ENCODE measurements around the gene ENPP4.
A peak's percentile ranks its signal among the peaks of the same experiment; 100 is the strongest.

Gene ENPP4

GRCh38 chr6:46170357-46171289, 40.8 kb downstream of the ENPP4 start, which contains the start of gene ENPP5 (continued):
- no peak for TF ChIP-seq ZNF280C (tag by site-specific recombination; IDR thresholded peaks at IDR 0.05)
- no peak for TF ChIP-seq ZNF548 (tag by site-specific recombination; IDR thresholded peaks at IDR 0.05)
- peak; percentile 96 for TF ChIP-seq SP3 (tag by site-specific recombination; IDR thresholded peaks at IDR 0.05)
- TF ChIP-seq, protein P1, sequence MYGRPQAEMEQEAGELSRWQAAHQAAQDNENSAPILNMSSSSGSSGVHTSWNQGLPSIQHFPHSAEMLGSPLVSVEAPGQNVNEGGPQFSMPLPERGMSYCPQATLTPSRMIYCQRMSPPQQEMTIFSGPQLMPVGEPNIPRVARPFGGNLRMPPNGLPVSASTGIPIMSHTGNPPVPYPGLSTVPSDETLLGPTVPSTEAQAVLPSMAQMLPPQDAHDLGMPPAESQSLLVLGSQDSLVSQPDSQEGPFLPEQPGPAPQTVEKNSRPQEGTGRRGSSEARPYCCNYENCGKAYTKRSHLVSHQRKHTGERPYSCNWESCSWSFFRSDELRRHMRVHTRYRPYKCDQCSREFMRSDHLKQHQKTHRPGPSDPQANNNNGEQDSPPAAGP (tag by site-specific recombination; IDR thresholded peaks at IDR 0.05) = peak; percentile 28; the same call in 1 of the 2 replicates
- TF ChIP-seq ZNF629 (tag by site-specific recombination; IDR thresholded peaks at IDR 0.05) = no peak
- TF ChIP-seq ZNF274 (IDR thresholded peaks at IDR 0.05; ENCODE audit: low read length) = no peak
- no peak for TF ChIP-seq ZNF274 (tag by site-specific recombination; IDR thresholded peaks at IDR 0.05; ENCODE audit: borderline replicate concordance)
- no peak for TF ChIP-seq ZNF596 (tag by site-specific recombination; IDR thresholded peaks at IDR 0.05)
- TF ChIP-seq ZNF530 (tag by site-specific recombination; IDR thresholded peaks at IDR 0.05; ENCODE audit: low read depth) = no peak
- peak; percentile 91 for TF ChIP-seq ZFHX2 (tag by site-specific recombination; conservative IDR thresholded peaks at IDR 0.05)
- no peak for TF ChIP-seq RBAK (tag by site-specific recombination; IDR thresholded peaks at IDR 0.05)
- TF ChIP-seq ZNF174 (tag by site-specific recombination; IDR thresholded peaks at IDR 0.05) = no peak
- no peak for TF ChIP-seq ZNF132 (tag by site-specific recombination; IDR thresholded peaks at IDR 0.05; ENCODE audit: borderline replicate concordance)
- TF ChIP-seq OSR2 (tag by site-specific recombination; IDR thresholded peaks at IDR 0.05) = no peak
- TF ChIP-seq, protein P2, sequence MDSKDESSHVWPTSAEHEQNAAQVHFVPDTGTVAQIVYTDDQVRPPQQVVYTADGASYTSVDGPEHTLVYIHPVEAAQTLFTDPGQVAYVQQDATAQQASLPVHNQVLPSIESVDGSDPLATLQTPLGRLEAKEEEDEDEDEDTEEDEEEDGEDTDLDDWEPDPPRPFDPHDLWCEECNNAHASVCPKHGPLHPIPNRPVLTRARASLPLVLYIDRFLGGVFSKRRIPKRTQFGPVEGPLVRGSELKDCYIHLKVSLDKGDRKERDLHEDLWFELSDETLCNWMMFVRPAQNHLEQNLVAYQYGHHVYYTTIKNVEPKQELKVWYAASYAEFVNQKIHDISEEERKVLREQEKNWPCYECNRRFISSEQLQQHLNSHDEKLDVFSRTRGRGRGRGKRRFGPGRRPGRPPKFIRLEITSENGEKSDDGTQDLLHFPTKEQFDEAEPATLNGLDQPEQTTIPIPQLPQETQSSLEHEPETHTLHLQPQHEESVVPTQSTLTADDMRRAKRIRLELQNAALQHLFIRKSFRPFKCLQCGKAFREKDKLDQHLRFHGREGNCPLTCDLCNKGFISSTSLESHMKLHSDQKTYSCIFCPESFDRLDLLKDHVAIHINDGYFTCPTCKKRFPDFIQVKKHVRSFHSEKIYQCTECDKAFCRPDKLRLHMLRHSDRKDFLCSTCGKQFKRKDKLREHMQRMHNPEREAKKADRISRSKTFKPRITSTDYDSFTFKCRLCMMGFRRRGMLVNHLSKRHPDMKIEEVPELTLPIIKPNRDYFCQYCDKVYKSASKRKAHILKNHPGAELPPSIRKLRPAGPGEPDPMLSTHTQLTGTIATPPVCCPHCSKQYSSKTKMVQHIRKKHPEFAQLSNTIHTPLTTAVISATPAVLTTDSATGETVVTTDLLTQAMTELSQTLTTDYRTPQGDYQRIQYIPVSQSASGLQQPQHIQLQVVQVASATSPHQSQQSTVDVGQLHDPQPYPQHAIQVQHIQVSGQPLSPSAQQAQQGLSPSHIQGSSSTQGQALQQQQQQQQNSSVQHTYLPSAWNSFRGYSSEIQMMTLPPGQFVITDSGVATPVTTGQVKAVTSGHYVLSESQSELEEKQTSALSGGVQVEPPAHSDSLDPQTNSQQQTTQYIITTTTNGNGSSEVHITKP (tag by site-specific recombination; IDR thresholded peaks at IDR 0.05) = peak; percentile 99
- TF ChIP-seq SCRT1 (tag by site-specific recombination; IDR thresholded peaks at IDR 0.05; ENCODE audit: borderline replicate concordance) = no peak
- TF ChIP-seq SP7 (tag by site-specific recombination; IDR thresholded peaks at IDR 0.05) = 0 out of 2 replicates have a peak, but pooled peaks have one; percentile 47
- TF ChIP-seq ZNF514 (tag by site-specific recombination; IDR thresholded peaks at IDR 0.05) = no peak
- peak; percentile 44 for TF ChIP-seq FEZF1 (tag by site-specific recombination; IDR thresholded peaks at IDR 0.05)
- no peak for TF ChIP-seq ZNF416 (tag by site-specific recombination; IDR thresholded peaks at IDR 0.05)
- 0 out of 2 replicates have a peak, but pooled peaks have one; percentile 27 for TF ChIP-seq YY2 (tag by site-specific recombination; IDR thresholded peaks at IDR 0.05)
- TF ChIP-seq GLIS2 (tag by site-specific recombination; IDR thresholded peaks at IDR 0.05) = peak; percentile 89
- TF ChIP-seq CTCF (tag by site-specific recombination; IDR thresholded peaks at IDR 0.05) = no peak
- no peak for TF ChIP-seq ZNF664 (tag by site-specific recombination; IDR thresholded peaks at IDR 0.05)
- TF ChIP-seq ZNF391 (tag by site-specific recombination; IDR thresholded peaks at IDR 0.05; ENCODE audit: borderline replicate concordance, low read depth) = peak; percentile 49; the same call in 1 of the 2 replicates
- TF ChIP-seq REPIN1 (tag by site-specific recombination; IDR thresholded peaks at IDR 0.05; ENCODE audit: low read depth) = no peak
- no peak for TF ChIP-seq ZNF747 (tag by site-specific recombination; IDR thresholded peaks at IDR 0.05)
- TF ChIP-seq TSHZ1 (tag by site-specific recombination; IDR thresholded peaks at IDR 0.05; ENCODE audit: borderline replicate concordance) = no peak
